Activated gamma-delta T cell treated with Interleukin-2 at 50 U/mL for 16 hours (primary cell): ENCODE data around the gene HNF1A.
A peak's percentile ranks its signal among the peaks of the same experiment; 100 is the strongest.

Experiments
- DNase-seq: peaks from one replicate; pipeline ENCODE4 v3.0.0-alpha.2; 2020

HNF1A gene

DNA sequence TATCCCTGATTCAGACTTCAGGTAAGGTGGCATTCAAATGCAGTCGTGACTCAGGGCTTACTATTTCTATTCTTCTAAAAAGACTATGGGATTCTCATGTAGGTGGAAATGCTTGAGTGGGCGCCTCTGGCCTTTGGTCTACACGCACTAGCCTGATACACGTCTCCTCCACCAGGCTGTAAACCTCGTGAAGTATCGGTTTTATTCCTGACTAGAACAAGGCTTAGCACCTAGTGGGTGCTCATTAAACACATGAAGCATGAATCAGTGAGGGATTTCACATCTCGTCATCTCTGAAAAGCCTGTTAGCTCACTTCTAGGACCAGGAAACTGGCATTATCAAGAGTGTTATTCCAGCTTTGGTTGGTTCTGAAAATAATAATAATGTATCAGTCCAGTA, 17.7 kb upstream of the HNF1A start:
- DNase-seq = no peak

DNA sequence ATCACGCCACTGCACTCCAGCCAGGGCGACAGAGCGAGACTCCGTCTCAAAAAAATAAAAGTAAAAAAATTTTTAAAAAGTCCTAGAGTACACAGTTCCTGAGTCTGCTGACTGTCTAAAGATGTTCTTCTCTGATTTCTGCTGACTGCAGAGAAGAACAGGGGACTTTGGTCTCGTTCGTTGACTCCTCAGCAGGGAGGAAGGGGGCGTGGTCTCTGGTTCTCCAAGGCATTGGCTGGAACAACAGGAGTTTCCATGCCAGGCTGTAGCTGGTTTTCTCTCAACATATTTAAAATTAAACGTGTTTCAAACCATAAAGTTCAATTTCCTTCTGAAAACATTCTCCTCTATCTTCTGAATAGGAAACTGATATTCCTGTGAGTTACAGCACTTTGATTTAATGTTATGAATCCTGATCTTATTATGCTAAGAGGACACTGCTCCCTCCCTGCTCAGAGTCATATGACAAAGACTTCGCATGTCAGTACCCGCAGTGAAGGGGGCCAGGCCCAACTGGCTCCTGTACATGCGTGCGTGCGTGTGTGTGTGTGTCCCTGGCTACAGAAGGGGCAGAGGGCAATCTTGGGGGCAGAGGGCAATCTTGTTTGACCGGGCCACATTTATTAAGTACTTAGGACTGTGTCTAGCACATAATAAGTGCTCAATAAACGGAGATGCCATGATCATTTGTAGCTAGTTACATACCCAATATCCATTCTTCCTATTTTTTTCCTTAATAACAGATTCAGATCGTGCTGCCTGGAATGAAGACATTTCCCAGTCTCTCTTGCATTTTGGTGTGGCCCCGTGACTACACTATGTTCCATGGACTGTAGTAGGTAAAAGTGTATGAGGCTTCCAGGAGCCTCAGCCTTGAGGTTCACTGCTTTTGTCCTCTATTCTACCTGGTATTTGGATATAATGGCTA, 16.5 kb upstream of the HNF1A start:
- no peak for DNase-seq

DNA sequence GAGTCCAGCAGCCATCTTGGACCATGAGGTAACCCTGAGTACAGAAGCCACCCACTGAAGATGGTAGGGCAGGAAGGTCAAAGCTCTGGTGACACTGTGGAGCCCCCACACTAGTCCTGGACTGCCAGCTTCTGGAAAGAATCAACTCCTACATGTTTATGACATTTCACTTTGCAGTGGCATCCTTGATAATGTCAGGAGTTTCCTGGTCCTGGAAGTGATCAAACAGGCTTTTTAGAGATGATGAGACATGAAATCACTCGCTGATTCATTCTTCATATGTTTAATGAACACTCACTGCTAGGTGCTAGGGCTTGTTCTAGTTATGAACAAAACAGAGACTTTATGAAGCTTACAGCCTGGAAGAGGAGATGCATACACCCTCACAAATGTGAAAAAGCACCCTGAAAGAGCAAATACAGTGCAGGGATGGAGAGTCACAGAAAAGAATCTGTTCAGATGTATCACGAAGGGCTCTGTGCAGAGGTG, 15.8 kb upstream of the HNF1A start:
- no peak for DNase-seq

DNA sequence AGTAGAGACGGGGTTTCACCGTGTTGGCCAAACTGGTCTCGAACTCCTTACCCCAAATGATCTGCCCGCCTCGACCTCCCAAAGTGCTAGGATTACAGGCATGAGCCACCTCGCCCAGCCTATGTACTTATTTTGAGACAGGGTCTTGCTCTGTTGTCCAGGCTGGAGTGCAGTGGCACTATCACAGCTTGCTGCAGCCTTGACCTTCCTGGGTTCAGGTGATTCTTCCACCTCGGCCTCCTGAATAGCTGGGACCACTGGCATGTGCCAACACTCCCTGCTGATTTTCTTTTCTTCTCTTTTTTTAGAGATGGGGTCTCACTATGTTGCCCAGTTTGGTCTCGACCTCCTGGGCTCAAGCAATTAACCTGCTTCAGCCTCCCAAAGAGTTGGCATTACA, 14.0 kb upstream of the HNF1A start:
- DNase-seq = no peak

DNA sequence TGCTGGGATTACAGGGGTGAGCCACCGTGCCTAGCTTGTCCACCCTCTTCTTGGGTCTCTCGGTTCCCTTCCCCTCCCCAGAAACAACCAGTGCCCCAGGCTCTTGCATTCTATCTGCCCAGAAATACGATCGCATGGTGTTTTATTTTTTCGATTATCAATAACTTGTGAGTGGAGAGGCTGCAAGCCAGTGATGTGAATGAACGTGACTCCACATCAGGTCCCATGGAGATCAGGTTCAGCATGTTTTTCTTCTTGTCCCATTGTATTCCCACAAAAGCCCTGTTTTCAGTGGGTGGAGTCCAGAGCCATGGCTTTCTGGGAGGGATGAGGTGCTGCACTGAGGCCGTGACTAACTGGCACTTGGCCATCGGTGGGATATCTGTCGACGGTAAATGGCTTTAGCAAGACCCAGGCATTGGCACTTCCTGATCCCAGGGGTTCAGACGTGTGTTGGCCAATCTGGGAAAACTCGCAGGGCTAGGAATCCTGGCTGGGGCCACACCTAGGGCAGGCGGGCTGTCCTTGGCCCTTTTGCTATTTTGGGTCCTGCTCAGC, 12.7 kb upstream of the HNF1A start:
- no peak for DNase-seq

DNA sequence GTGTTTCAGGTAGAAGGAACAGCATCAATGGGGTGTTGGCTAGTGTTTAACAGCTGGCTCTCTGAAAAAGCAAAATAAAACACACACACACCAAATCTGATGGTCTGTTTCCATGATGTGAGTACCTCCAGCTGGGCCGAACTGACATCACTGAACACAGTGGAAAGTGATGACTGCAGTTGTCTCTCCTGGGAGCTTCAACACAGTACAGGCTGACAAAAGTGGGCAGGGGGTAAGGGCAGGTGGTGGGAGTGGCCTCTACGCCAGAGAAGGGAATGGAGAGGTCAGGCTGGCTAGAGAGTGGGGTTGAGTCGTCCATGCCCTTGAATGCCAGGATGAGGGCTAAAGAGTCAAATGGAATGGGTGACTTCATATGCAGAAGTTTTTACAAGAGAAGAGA, 8.0 kb upstream of the HNF1A start:
- no peak for DNase-seq

DNA sequence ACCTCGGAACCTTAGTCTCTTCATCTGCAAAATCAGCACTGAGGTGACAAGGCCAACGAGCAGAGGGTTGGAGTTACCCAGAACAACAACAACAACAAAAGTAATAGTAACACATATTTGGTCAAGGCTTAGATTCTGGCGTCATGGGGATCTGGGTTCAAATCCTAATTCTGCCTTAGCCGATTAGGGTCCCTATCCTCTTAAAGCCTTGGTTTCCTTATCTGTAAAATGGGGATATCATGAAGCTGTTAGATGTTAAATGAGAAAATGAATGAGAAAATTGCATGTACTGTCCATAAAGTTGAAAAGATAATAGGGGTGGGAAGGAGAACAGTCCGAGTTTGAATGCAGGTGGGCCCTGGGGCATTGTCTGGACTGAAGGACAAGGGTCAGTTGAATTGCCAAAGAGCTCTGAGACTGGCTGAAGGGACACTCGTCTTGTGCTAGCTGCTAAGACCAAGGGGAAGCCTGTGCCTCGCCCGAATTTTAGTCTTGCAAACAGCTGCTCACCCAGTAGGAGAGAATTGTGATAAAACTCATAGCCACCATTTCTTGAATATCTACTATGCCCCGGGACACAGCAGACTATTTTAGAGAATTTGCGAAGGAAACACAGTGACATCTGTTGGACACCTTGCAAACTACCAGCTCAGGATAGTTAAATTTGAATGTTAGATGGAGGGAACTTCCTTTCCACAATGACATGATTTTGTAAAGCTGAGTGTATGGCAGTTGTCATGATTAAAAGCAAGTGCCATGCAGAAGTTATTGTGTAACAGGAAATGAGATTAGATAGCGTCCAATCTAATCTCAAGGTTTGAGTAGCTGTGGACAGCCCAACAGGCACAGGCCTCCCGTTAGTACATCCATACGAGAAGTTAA, 6.8 kb upstream of the HNF1A start:
- peak; percentile 29 for DNase-seq

DNA sequence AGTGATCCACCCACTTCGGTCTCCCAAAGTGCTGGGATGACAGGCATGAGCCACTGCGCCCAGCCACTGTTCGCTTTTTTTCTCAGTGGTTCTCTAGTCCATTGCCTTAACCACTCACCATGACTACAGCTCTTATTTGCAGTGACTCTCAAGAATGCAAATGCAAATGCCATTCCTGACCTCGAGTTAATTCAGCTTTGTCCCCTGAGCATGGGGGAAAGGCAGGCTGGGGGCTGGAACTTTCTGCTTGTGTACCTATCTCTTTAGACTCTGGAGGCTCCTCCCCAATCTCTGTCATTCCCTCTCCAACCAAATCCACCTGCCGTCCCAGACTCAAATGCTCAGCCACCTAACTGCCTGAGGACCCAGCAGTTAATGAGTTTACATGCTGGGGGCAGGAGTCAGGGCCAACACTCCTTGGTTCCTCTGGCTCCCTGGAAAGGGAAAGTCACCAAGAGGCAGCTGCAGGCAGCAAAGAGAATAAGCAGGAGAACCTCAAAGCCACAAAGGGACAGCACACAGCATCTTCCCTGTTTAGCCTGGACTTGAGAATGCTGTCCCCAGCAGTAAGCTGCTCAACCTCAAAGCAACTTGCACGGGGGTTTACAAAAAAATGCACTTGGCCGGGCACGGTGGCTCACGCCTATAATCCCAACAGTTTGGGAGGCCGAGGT, 5.3 kb upstream of the HNF1A start:
- no peak for DNase-seq

DNA sequence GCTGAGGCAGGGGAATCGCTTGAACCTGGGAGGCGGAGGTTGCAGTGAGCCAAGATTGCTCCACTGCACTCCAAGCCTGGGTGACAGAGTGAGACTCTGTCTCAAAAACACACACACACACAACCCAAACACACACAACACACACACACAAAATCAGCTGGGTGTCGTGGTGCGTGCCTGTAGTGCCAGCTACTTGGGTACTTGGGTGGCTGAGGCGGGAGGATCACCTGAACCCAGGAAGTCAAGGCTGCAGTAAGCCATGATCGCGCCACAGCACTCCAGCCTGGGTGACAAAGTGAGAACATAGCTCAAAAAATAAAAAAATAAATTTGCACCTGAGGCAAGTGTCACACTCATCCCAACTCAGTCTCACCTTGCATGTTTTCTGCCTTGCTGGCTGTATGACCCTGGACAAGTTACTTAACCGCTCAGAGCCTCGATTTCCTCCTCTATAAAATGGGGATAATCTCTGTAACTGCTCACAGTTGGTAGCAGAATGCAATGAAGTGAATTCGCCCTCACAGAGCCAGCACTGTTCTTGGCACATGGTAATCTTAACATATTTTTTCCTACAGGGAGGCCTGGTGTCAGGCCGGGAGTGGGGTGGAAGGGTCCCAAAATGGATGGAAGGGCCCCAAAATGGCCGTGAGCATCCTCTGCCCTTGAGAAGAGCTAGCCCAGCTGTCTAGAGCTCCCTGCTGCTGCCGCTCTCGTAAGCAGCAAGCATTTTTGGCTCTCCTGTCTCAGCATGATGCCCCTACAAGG, 630 bp upstream of the HNF1A start:
- no peak for DNase-seq

DNA sequence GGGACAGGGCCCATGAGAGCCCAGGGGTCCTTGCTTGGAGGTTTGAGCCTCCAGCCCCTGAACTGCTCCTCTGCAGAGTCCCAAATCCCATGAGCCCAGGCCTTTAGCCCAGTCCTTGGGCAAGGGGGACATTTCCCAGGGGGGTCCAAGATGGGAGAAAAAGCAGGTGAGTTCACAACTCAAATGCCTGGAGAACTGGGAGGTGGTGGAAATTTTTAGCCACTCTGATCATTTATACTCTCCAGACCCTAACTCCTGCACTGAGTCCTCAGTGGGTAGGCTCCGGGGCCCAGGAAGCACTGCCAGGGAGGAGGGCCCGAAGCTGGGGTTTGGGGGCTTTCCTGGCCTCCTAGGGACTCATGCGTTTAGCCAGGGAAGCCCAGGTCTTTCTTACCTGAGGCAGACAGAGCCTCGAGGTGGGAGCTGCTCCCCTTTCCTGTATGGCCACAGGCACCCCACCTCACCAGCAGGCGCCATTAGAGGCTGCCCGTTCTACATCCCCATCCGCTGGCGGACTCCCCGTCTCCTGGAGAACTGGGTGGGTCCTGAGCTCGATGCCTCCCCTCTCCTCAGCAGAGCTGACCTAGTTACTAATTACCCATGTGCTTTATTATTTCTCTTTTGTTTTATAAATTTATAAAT, 998 bp downstream of the HNF1A start:
- DNase-seq = no peak

DNA sequence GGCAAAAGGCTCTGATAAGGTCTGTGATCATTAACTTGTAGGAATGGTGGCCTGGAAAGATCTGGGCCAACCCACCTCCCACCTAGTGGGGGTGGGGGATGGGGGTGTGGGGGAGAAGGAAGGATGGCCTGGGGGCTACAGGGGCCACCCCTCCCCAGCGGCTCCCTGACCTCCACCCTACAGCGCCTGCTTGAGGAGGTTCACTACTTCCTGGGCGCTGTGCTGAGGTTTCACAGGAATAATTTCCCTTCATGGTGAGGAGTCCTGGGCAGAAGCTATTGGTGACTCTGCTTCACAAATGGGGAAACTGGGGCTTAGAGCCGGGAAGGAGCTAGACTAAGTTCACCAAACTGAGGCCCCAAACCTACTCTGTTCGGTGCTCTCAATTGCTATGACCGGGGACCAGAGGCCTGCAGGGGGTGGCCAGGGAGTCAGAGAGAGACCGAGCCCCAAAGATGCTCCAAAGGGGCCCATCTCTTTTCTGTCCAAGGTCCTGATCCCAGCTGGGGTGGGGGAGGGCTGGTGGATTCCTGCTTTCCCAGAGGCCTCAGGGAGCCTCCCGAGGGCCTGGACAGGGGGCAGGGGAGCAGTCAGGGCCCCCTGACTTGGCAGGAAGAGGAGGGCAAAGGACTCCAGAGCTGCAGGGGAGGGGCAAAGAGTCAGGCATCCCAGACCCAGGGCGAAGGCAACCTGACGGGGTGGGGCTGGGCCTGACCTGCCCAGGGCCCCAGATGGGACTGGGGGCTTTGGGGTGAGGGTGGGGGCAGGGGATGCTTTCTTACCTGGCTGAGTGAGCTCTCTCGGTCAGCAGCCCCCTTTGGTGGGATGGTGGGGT, 1.7 kb downstream of the HNF1A start:
- DNase-seq = no peak

DNA sequence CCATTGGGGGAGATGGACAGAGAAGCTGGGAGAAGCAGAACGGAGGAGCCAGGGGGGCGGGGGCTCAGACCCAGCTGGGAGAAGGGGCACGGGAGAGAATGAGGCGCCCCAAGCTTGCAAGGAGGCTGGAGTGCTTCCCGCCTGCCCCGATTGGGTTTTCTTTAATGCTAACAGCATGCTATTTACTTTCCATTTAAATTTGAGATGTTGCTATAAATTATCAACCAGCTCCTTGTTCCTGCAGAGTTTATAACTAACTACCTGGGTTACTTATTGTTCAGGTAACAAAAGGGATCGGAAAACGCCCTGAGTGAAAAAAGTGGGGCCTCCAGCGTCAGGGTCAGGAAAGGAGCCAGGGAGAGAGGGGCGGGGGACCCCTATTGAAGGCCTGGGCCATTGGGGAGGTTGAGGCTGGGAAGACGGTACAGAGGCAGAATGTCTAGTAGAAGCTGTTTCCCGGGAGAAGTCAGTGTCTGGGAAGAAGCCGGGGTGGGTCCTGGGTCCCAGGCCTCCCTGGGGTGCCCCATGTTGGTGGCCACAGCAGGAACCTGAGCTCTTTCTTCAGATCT, 2.5 kb downstream of the HNF1A start:
- DNase-seq = no peak

DNA sequence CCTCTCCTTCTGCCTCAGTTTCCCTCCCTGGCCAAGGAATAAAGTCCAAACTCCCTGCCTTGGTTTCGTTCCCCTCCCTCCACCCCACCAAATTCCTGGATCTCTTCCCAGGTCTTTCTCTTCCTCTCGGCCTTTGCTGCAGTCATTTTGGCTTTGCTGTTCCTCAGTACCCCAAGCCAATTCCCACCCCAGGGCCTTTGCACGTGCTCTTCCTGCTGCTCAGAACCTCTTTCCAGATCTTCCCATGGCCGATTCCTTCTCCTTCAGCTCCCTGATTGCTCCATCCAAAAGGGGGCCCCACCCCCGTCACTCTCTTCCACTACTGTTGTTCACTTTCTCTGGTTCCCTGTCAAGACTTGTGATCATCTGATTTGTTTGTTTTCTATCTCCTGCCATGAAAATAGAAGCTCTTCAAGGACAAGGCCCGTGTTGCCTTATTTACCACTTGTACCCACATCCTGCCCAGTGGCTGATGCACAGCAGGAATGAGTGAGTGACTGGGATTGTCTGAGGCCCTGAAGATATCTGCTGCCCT, 3.1 kb downstream of the HNF1A start:
- no peak for DNase-seq

DNA sequence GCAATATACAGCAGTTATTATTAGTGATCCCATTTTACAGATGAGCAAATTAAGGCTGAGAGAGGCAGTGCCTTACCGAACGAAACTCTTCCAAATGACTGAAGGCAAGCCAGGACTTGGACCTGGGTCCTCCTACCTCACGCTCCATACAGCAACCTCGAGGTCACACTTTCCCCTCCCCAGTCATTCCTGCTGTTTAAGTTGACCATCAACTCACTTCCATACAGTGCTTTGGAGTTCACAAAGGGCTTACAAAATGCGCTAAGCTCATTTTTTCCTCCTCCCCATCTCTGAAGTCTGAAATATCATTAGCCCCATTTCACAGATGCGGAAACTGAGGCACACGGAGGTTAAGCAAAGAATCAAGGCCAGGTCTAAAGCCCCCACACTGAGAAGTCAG, 4.3 kb downstream of the HNF1A start:
- no peak for DNase-seq

DNA sequence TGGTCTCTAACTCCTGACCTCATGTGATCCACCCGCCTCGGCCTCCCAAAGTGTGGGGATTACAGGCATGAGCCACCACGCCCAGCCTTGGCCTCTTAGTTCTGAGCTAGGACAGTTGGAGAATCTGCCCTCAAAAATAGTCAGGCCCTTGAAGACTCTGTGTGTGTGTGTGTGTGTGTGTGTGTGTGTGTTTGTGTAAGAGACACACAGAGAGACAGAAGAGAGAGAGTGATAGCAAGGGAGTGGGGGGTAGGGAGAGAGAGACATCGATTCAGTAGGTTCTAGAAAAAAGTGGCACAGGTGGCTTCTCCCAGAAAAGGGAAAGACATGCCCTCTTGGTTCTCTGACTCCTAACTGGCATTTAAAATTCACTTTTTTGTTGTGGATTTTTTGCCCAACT, 5.4 kb downstream of the HNF1A start:
- no peak for DNase-seq

DNA sequence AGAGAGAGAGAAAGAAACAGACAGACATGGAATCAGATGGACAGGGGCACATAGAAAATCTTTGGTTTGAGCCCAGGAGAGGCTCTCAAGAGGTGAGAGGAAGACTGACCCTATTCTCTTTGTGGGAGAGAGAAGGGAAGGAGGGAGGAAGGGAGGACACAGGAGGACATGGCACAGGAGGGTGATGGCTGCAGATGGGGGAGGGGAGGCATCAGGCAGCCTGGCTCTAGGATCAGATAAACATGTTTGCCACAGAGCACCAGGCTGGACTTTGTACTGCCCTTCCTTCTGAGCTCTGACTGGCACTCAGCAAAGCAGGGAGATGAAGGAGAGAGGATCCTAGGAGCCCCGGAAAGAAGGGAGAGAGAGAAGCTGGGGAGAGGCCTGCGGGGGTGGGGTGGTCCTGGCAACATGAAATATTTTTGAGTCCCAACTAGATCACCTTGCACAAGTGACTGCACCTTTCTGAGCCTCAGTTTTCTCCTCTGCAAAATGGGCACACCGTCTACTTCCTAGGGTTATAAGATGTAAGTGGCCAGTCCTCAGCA, 6.1 kb downstream of the HNF1A start:
- no peak for DNase-seq

DNA sequence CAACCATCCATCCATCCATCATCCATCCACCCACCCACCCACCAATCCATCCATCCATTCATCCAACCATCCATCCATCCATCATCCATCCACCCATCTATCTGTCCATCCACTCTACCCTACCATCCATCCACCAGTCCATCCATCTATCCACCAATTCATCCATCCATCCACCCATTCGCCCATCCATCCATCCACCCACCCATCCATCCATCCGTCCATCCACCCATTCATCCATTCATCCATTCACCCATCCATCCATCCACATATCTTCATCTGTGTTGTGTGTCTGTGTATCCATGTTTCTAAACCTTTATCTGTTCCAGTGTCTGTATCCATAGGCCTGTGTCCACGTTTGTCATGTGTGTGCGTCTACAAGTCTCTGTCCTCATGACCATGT, 9.9 kb downstream of the HNF1A start:
- no peak for DNase-seq

DNA sequence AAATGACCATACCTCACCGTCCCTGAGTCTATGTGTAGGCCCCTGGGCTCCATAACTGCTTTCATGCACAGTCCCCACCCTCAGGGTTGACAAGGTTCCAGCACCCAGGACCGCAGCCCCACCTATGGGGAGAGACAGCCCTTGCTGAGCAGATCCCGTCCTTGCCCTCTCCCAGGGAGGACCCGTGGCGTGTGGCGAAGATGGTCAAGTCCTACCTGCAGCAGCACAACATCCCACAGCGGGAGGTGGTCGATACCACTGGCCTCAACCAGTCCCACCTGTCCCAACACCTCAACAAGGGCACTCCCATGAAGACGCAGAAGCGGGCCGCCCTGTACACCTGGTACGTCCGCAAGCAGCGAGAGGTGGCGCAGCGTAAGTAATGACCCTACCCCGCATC, 10.3 kb downstream of the HNF1A start:
- DNase-seq = no peak

DNA sequence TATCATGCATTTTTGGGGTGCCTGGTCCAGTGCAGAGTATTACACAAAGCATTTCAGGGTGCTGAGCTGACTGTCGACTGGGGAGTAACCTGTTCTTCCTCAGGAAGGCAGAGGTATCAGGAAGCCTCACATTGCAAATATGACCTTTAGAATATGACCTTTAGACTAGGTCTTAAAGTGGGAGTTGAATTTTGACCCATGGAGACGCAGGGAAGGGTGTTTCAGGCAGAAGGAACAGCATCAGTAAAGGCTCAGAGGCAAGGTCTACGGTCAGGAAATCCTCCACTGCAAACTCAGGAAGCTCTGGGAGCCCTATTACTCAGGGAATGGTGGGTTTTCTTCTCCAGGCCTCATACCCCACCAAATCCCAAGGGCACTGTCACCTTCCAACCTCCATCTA, 11.3 kb downstream of the HNF1A start:
- DNase-seq = no peak
